ENCODE results near the gene HS1BP3.

- TF ChIP-seq CTCF (IDR thresholded peaks at IDR 0.05; ENCODE audit: low read depth, low read length) (no peak), POLR2A (IDR thresholded peaks at IDR 0.05; ENCODE audit: extremely low read depth, insufficient read length) (no peak), MYC (IDR thresholded peaks at IDR 0.05; ENCODE audit: low read depth, low read length) (no peak)
Observed at GRCh38 chr2:20608666-20609348, 42.1 kb downstream of the HS1BP3 start.

All from NB4 (cell line).